ENCODE results near the gene AGAP1. TPM values are rescaled to one million over a fixed set of nuclear protein-coding genes. Genes with fewer than 3 reads are reported as not detected.

The AGAP1 gene
- polyA plus RNA-seq, 12 donors = 22.7 to 33.9 (median 26.5) TPM; not detected in 1

- DNase-seq = no peak
Observed at GRCh38 chr2:236028066-236028465, 534.2 kb downstream of the AGAP1 start.

DNA sequence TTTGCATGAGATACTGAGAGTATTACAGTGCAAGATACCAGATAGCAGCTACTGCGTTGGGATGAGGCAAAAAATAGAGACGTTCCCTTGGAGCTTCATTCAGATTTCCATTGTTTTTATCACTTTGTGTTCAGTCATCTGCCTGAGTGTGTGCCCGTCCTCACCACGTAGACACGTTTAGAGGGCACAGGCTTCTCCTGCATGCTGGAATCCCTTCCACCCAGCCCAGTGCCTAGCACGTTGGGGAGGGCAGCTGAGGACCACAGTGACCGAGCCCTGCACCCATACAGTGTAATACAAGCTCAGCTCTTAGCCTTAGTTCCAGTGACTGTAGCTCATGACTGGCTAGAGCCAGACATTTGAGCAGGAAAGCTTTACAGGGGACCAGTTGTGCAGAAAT is 539.6 kb downstream of the AGAP1 start:
- no peak for DNase-seq

GRCh38 chr2:236034974-236035373 is 541.1 kb downstream of the AGAP1 start:
- no peak for DNase-seq

GRCh38 chr2:236036045-236036444 is 542.2 kb downstream of the AGAP1 start:
- no peak for DNase-seq

GRCh38 chr2:236038096-236038495 is 544.3 kb downstream of the AGAP1 start:
- no peak for DNase-seq

- DNase-seq = no peak
Observed at GRCh38 chr2:236040600-236041328, 546.9 kb downstream of the AGAP1 start.

GRCh38 chr2:236041616-236042015 is 547.8 kb downstream of the AGAP1 start:
- no peak for DNase-seq

GRCh38 chr2:236042087-236042486 is 548.2 kb downstream of the AGAP1 start:
- DNase-seq = no peak

- DNase-seq = no peak
Observed at GRCh38 chr2:236044191-236044590, 550.3 kb downstream of the AGAP1 start.

DNA sequence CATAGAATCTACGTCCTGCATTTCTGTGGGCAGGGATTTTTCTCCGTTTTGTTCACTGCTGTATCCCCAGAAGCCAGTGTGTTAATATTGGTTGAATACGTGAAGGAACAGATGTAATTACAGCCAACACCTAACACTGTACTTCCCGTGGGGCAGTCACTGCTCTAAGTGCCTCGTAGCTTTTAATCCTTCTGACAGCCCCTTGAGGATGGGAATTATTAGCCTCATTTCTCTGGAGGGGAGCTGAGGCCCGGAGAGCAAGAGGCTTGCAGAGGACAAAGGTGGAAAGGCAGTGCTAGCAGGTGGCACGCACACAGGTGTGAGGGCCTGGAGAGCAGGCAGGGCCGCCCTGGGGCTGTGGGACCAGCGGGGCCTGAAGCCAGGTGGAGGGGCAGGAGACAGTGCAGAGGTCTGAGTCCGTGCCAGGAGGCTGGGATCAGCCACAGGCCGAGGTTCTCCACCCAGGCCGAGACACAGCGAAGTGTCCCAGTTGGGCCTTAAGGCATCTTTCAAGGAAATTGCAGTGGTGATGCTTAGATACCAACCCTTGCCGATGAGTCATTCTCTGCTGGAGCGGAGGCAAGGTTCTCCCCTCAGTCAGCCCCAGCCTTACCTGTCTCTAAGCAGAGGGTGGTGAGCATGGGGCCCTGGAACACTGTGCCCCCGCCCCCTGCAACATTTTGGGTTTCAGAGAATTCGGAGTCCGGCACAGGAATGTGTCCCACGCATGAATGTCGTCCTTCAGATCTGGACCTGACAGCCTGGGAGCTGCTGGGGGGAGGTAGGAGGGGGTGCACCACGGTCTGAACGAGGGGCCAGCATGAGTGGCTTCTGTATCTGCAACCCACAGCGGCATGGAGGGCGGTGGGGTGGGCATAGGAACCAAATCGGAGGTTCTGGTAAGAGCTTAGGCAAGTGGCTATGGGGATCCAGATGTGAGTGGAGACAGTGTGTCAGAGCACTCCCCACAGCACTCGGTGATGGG is 551.7 kb downstream of the AGAP1 start:
- no peak for DNase-seq

DNA sequence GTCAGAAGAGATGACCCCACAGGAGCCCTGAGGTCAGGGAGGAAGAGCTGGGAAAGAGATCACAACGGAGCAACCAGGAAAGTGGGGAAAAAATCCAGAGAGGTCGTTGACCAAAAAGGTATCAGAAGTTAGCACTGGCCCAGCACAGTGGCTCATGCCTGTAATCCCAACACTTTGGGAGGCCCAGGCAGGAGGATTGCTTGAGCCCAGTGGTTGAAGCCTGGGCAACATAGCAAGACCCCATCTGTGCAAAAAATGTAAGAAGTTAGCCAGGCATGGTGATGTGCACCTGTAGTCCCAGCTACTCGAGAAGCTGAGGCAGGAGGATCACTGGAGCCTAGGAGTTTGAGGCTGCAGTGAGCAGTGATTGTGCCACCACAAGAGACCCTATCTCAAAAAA is 552.9 kb downstream of the AGAP1 start:
- no peak for DNase-seq

GRCh38 chr2:236047176-236047575 is 553.3 kb downstream of the AGAP1 start:
- DNase-seq = no peak

GRCh38 chr2:236047886-236048540 is 554.2 kb downstream of the AGAP1 start:
- DNase-seq = no peak

DNA sequence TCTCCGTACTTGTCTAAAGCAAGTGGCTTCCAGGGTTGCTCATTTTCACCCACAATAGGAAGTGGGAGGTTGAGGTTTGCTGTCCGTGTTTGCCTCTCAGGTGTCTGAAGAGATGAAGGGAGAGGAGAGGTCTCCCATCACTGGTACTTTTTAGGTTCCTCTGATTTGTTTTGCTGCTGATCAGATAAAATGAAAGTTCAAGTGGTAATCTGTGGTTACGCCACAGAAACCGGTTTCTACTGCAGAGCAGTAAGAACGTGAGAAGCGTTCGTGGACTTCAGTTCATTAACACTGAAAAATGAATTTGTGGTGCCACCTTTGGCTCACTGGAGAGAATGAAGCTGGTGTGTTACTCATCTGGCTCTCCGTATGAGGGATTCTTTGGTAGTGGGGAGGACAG is 556.1 kb downstream of the AGAP1 start:
- DNase-seq = no peak

GRCh38 chr2:236051351-236051750 is 557.5 kb downstream of the AGAP1 start:
- no peak for DNase-seq

DNA sequence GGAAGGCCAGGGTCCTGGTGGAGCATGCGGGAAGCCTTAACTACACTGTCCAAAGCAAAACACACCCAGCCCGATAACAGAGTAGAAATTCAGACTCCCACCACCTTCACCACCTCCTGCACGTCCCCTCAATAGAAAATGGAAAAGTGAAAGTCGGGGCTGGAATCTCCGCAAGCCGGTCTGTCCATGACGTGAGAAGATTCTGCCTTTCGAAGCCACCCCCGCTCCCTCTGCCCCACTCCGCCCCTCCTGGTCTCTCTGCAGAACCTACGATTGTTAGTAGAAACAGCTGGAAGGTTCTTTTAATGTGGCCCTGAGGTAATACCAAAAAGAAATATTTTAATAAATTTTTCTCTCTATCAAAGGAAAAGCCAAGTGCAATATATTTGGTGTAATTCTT is 558.0 kb downstream of the AGAP1 start:
- peak; percentile 17 for DNase-seq

- DNase-seq = no peak
Observed at GRCh38 chr2:236052206-236052605, 558.4 kb downstream of the AGAP1 start.

GRCh38 chr2:236052926-236053821 is 559.3 kb downstream of the AGAP1 start:
- DNase-seq = no peak

DNA sequence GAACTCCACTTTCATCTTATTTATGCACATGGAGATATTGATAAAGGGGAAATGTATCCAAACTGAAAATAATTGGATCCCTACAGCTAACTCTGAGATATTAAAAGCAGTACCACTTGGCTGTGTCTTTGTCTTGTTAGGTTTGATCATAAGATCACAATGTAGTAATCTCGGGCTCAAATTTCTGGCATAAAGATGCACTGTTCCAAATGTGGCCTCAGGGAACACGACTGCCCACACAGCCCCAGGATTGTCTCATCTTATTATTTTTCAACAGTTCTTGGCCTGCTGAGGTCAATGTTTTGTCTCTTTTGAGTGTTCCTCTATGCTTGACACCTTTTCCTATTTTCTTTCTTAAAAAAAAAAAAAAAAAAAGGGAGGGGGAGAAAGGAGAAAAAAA is 560.3 kb downstream of the AGAP1 start:
- DNase-seq = no peak

GRCh38 chr2:236054621-236055305 is 560.9 kb downstream of the AGAP1 start:
- DNase-seq = no peak

- DNase-seq = no peak
Observed at GRCh38 chr2:236055471-236055870, 561.6 kb downstream of the AGAP1 start.
